K562 (cell line): ENCODE data around the gene CNPY4. TPM values are rescaled to one million over a fixed set of nuclear protein-coding genes. Genes with fewer than 3 reads are reported as not detected.
A peak's percentile ranks its signal among the peaks of the same experiment; 100 is the strongest.

Source experiments
- ARID2 ChIP-seq: fragments of 450-650 bp; IDR thresholded peaks from 2 replicates; pipeline ENCODE4 v1.6.1; 2017; ENCODE audit warnings: antibody characterized with exemption, mild to moderate bottlenecking
- CEBPZ ChIP-seq: fragments of 150-350 bp; IDR thresholded peaks from 2 replicates; pipeline ENCODE4 v1.6.1; 2014; ENCODE audit warnings: low read depth, mild to moderate bottlenecking, low read length, borderline replicate concordance
- EGR1 ChIP-seq: fragments of 450-650 bp; conservative IDR thresholded peaks from 2 replicates; pipeline ENCODE4 v1.6.1; 2017; ENCODE audit warnings: mild to moderate bottlenecking
- EP300 ChIP-seq: IDR thresholded peaks from 2 replicates; pipeline ENCODE4 v1.6.1; 2012; ENCODE audit warnings: low read length, improper control_type of control experiment
- FUS ChIP-seq: fragments of 200-400 bp; formaldehyde crosslinking; optimal IDR thresholded peaks from 2 replicates; pipeline ENCODE3; 2017; ENCODE audit warnings: low read depth, low read length
- GTF3C2 ChIP-seq: IDR thresholded peaks from 3 replicates; pipeline ENCODE4 v1.6.1; 2011; ENCODE audit warnings: borderline replicate concordance, mild to moderate bottlenecking, moderate library complexity; ENCODE audit not compliant: insufficient read length; ENCODE audit errors: extremely low read depth
- IRF2 ChIP-seq: sonication (generic); formaldehyde crosslinking; IDR thresholded peaks from 2 replicates; pipeline ENCODE4 v1.8.1; 2022; ENCODE audit warnings: mild to moderate bottlenecking, missing genetic modification reagents
- LEF1 ChIP-seq: fragments of 450-650 bp; IDR thresholded peaks from 2 replicates; pipeline ENCODE4 v1.6.1; 2016; ENCODE audit warnings: mild to moderate bottlenecking
- MCM3 ChIP-seq: fragments of 450-650 bp; IDR thresholded peaks from 2 replicates; pipeline ENCODE4 v1.6.1; 2016
- NEUROD1 ChIP-seq: fragments of 150-350 bp; IDR thresholded peaks from 2 replicates; pipeline ENCODE4 v1.6.1; 2014; ENCODE audit warnings: borderline replicate concordance, low read length, low read depth; ENCODE audit not compliant: partially characterized antibody
- NFATC3 ChIP-seq: fragments of 450-650 bp; IDR thresholded peaks from 2 replicates; pipeline ENCODE4 v1.6.1; 2017; ENCODE audit warnings: mild to moderate bottlenecking
- NUFIP1 ChIP-seq: fragments of 450-650 bp; IDR thresholded peaks from 2 replicates; pipeline ENCODE4 v1.6.1; 2018; ENCODE audit not compliant: partially characterized antibody
- PPARD ChIP-seq: fragments of 250-450 bp; sonication (Bioruptor Pico); IDR thresholded peaks from 2 replicates; pipeline ENCODE4 v1.8.0; 2022; ENCODE audit warnings: inconsistent platforms, mild to moderate bottlenecking, moderate library complexity
- TEAD2 ChIP-seq: fragments of 450-650 bp; IDR thresholded peaks from 2 replicates; pipeline ENCODE4 v1.6.1; 2016; ENCODE audit warnings: missing genetic modification characterization, control low read depth, missing compliant biosample characterization
- TRIM28 ChIP-seq: fragments of 450-650 bp; IDR thresholded peaks from 2 replicates; pipeline ENCODE4 v1.6.1; 2017
- YBX1 ChIP-seq: fragments of 450-650 bp; IDR thresholded peaks from 2 replicates; pipeline ENCODE4 v1.7.1; 2016; ENCODE audit warnings: mild to moderate bottlenecking
- ZBTB43 ChIP-seq: sonication (generic); formaldehyde crosslinking; IDR thresholded peaks from 2 replicates; pipeline ENCODE4 v1.8.0; 2023; ENCODE audit warnings: mild to moderate bottlenecking, missing genetic modification reagents
- ZNF561 ChIP-seq: fragments of 450-650 bp; formaldehyde crosslinking; conservative IDR thresholded peaks from 2 replicates; pipeline ENCODE4 v1.4.0; 2020; ENCODE audit warnings: mild to moderate bottlenecking, moderate library complexity
- ZNF740 ChIP-seq, 3 experiments: fragments of 200-800 bp in 1 of 3; sonication (Bioruptor generic) in 1 of 3; sonication (generic) in 1 of 3; formaldehyde crosslinking in 1 of 3; IDR thresholded peaks; 2 replicates each; pipeline versions ENCODE4 v1.6.1 to v1.8.0; 2016 to 2022; ENCODE audit warnings: mild to moderate bottlenecking in 2 of 3, missing compliant biosample characterization in 2 of 3, missing genetic modification characterization in 2 of 3, missing genetic modification reagents in 1 of 3
- polyA plus RNA-seq, 8 experiments: library from polyadenylated mRNA; depleted of rRNA in 4 of 8; stranded (reverse) in 5 of 8; unstranded in 3 of 8; fragments of >200 nt; fragmentation: Nextera tagmentation in 2 of 8; fragmentation: Illumina TruSeq in 1 of 8; extraction: Ambion mirVana in 2 of 8; extraction: Trizol in 1 of 8; gene quantifications; 2 replicates each; pipeline versions ENCODE4 v1.2.1 to v1.2.3, GENCODE V29; 2011 to 2014; ENCODE audit warnings: inconsistent platforms in 1 of 8, missing spikeins in 1 of 8
- total RNA-seq, 7 experiments: library from RNA; depleted of rRNA in 6 of 7; stranded (reverse); fragments of >200 nt in 6 of 7; fragmentation: Illumina TruSeq in 2 of 7; extraction: Trizol in 2 of 7; gene quantifications; 2 replicates each; pipeline versions ENCODE4 v1.2.1 to v1.2.3, GENCODE V29; 2011 to 2021; ENCODE audit warnings: low replicate concordance in 1 of 7

CNPY4 gene
- total and polyA plus RNA-seq, 9 of the 15 experiments (the other 6 are each of a cell fraction or from before 2014, with no cell fraction given) = 1.9 to 11.2 (median 7.0) TPM

DNA sequence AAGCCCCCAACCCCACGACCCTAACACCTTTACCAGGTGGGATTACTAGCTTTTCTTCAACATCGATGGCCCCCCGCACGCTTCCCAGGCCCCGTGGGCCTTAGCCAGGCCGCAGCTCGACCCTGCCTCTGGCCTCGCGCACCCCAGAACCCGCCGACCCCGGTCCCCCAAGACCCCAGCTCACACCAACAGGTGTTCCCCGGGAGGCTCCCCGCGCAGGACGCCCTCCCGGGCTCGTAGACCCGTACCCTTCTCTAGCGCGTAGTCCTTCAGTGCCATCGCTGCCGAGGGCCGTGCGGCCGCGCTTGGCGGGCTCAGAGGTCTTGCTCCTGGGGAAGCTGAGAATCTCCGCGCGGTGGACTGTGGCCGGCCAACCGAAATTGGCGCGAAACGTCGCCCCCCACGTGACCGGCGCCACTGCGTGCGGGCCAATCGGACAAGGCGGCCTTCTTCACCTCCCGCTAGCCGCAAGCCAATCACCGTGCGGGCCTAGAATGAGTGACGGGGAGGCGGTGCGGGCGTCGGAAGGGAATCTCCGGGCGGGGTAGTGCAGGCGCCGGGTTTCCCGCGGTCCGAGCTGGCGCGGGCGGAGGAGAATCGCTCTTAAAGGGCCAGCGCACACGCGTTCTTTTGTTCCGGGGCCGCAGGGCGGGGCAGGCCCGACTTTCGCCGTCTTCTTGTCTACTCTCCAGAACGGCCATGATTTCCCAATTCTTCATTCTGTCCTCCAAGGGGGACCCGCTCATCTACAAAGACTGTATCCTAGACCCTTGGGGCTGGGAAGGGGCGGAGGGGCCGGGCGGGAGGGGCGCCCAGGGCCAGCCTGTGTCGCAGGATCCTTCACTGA is 18.2 kb upstream of the CNPY4 start, which contains the start of the genes AP4M1 and MCM7 (continued):
- TF ChIP-seq CEBPZ = no peak
- peak; percentile 15 for TF ChIP-seq EP300
- TF ChIP-seq EGR1 = peak; percentile 79
- TF ChIP-seq TRIM28 = no peak
- TF ChIP-seq NFATC3 = no peak
- no peak for TF ChIP-seq ZNF561
- no peak for TF ChIP-seq YBX1
- peak; percentile 29; the same call in 1 of the 2 replicates for TF ChIP-seq IRF2
- no peak for TF ChIP-seq ZNF740 (CRISPR knock-in tag; IDR thresholded peaks at IDR 0.05)
- no peak for TF ChIP-seq ZNF740 (tag; IDR thresholded peaks at IDR 0.05)
- TF ChIP-seq LEF1 = 0 out of 2 replicates have a peak, but pooled peaks have one; percentile 25
- no peak for TF ChIP-seq ARID2
- TF ChIP-seq NEUROD1 = peak; percentile 87
- peak; percentile 66 for TF ChIP-seq FUS
- TF ChIP-seq NUFIP1 = no peak
- no peak for TF ChIP-seq PPARD (CRISPR knock-in tag)
- no peak for TF ChIP-seq MCM3
- TF ChIP-seq GTF3C2 = no peak
- no peak for TF ChIP-seq TEAD2
- no peak for TF ChIP-seq ZBTB43 (CRISPR knock-in tag)
